CD14-positive monocyte (primary cell): Measurements from ENCODE around the gene TBCEL. TPM values are rescaled to one million over a fixed set of nuclear protein-coding genes. Genes with fewer than 3 reads are reported as not detected.

Experiments used
- DNase-seq, 3 donors: peaks; one replicate each; pipeline ENCODE4 v3.0.0-alpha.2; 2011 to 2022
- H2AFZ ChIP-seq: 2 replicates; pipeline ENCODE4 v1.6.0; 2012; ENCODE audit warnings: mild to moderate bottlenecking, low read depth, low read length, inconsistent platforms; ENCODE audit not compliant: insufficient read depth, poor library complexity, severe bottlenecking
- H3K27ac ChIP-seq, 2 donors: 1 replicate in 1 of 2; 2 replicates in 1 of 2; pipeline ENCODE4 v1.5.1; 2012 to 2013; ENCODE audit warnings: low read length in 2 of 2, control low read depth in 1 of 2, inconsistent platforms in 1 of 2, low read depth in 1 of 2, mild to moderate bottlenecking in 1 of 2
- H3K27me3 ChIP-seq, 2 donors: one replicate each; pipeline versions ENCODE4 v1.6.0 to v1.6.1; 2011 to 2013; ENCODE audit warnings: low read length in 2 of 2; ENCODE audit not compliant: control insufficient read depth in 2 of 2, insufficient read depth in 2 of 2
- H3K36me3 ChIP-seq, 2 donors: replicated peaks in 1 of 2; 1 replicate in 1 of 2; 2 replicates in 1 of 2; pipeline versions ENCODE4 v1.5.1 to v1.6.1; 2012 to 2013; ENCODE audit warnings: low read length in 2 of 2, control low read depth in 1 of 2, inconsistent platforms in 1 of 2, mild to moderate bottlenecking in 1 of 2; ENCODE audit not compliant: insufficient read depth in 2 of 2, control insufficient read depth in 1 of 2
- H3K4me1 ChIP-seq, 2 donors: 1 replicate in 1 of 2; 2 replicates in 1 of 2; pipeline versions ENCODE4 v1.5.1 to v1.6.1; 2012 to 2013; ENCODE audit warnings: low read length in 2 of 2, control low read depth in 1 of 2, inconsistent platforms in 1 of 2, mild to moderate bottlenecking in 1 of 2, moderate library complexity in 1 of 2; ENCODE audit not compliant: insufficient read depth in 2 of 2, control insufficient read depth in 1 of 2
- H3K4me2 ChIP-seq: replicated peaks from 2 replicates; pipeline ENCODE3; 2012; ENCODE audit warnings: low read length, moderate library complexity, mild to moderate bottlenecking; ENCODE audit not compliant: poor library complexity, severe bottlenecking; ENCODE audit errors: extremely low read depth
- H3K4me3 ChIP-seq, 3 experiments: fragments of 200-600 bp in 1 of 3; sonication (generic) in 1 of 3; replicated peaks in 1 of 3; 1 replicate in 2 of 3; 2 replicates in 1 of 3; pipeline ENCODE4 v1.5.1; 2011 to 2013; ENCODE audit warnings: low read length in 3 of 3, mild to moderate bottlenecking in 3 of 3, control low read depth in 2 of 3, low read depth in 2 of 3, inconsistent platforms in 1 of 3, moderate library complexity in 1 of 3
- H3K79me2 ChIP-seq: 2 replicates; pipeline ENCODE4 v1.6.0; 2012; ENCODE audit warnings: mild to moderate bottlenecking, control low read depth, inconsistent platforms, low read length, moderate library complexity; ENCODE audit not compliant: insufficient read depth
- H3K9ac ChIP-seq: 2 replicates; pipeline ENCODE4 v1.6.0; 2017; ENCODE audit warnings: low read length, mild to moderate bottlenecking; ENCODE audit not compliant: insufficient read depth, poor library complexity, severe bottlenecking
- H3K9me3 ChIP-seq, 2 donors: replicated peaks in 1 of 2; 1 replicate in 1 of 2; 2 replicates in 1 of 2; pipeline versions ENCODE4 v1.5.1 to v1.6.1; 2012 to 2013; ENCODE audit warnings: low read length in 2 of 2, control low read depth in 1 of 2; ENCODE audit not compliant: control insufficient read depth in 1 of 2, insufficient read depth in 1 of 2
- H4K20me1 ChIP-seq: 2 replicates; pipeline ENCODE4 v1.6.0; 2012; ENCODE audit warnings: mild to moderate bottlenecking, low read length, control low read depth, moderate library complexity; ENCODE audit not compliant: insufficient read depth
- H3K27ac Mint-ChIP-seq, 7 donors: one replicate each; pipeline ENCODE4 v1.8.0; 2020; ENCODE audit warnings: mild to moderate bottlenecking in 7 of 7, mixed read lengths in 7 of 7, moderate library complexity in 6 of 7, inconsistent platforms in 2 of 7
- H3K27me3 Mint-ChIP-seq, 3 donors: one replicate each; pipeline ENCODE4 v1.8.0; 2021 to 2022; ENCODE audit warnings: low read depth in 3 of 3, mild to moderate bottlenecking in 3 of 3, mixed read lengths in 3 of 3, moderate library complexity in 3 of 3, inconsistent platforms in 1 of 3
- H3K36me3 Mint-ChIP-seq, 2 donors: one replicate each; pipeline ENCODE4 v1.8.0; 2020; ENCODE audit warnings: mixed read lengths in 2 of 2, inconsistent platforms in 1 of 2, mild to moderate bottlenecking in 1 of 2
- H3K4me1 Mint-ChIP-seq: one replicate; pipeline ENCODE4 v1.8.0; 2020; ENCODE audit warnings: mild to moderate bottlenecking, mixed read lengths
- H3K4me3 Mint-ChIP-seq, 2 donors: one replicate each; pipeline ENCODE4 v1.8.0; 2020; ENCODE audit warnings: mild to moderate bottlenecking in 2 of 2, mixed read lengths in 2 of 2, moderate library complexity in 1 of 2
- H3K9me3 Mint-ChIP-seq, 7 donors: one replicate each; pipeline ENCODE4 v1.8.0; 2020 to 2022; ENCODE audit warnings: mixed read lengths in 7 of 7, mild to moderate bottlenecking in 6 of 7, moderate library complexity in 6 of 7, inconsistent platforms in 2 of 7
- CTCF ChIP-seq: fragments of 200-600 bp; IDR thresholded peaks from one replicate; pipeline ENCODE4 v1.8.0; 2022; ENCODE audit warnings: antibody characterized with exemption, mild to moderate bottlenecking
- WGBS: methylation state at CpG from one replicate; pipeline ENCODE4 v1.1.5; 2013; ENCODE audit warnings: missing lambda C conversion rate; ENCODE audit not compliant: insufficient coverage; 5-methylcytosine and 5-hydroxymethylcytosine counted together
- intact Hi-C, 2 donors: fragments of 100-400 bp; cut with micrococcal nuclease; formaldehyde crosslinking; loops; one replicate each; pipeline versions ENCODE4 v1.15.0 to v1.15.1; 2023
- polyA plus RNA-seq, 3 donors: library from polyadenylated mRNA; depleted of rRNA in 1 of 3; unstranded in 2 of 3; stranded (reverse) in 1 of 3; fragments of 300-500 nt in 2 of 3; fragments of >200 nt in 1 of 3; fragmentation: Illumina TruSeq in 2 of 3; gene quantifications; 1 replicate in 2 of 3; 2 replicates in 1 of 3; pipeline ENCODE4 v1.2.3, GENCODE V29; 2012 to 2021

TBCEL gene
- polyA plus RNA-seq, 3 donors: 3.9 to 6.5 (median 5.0) TPM

GRCh38 chr11:121035169-121035755 lies 11.4 kb downstream of the TBCEL start:
- 80% methylated on average over 1 of the region's 4 CpGs for WGBS
- intact Hi-C loops: no loop called here
- Histone ChIP-seq H3K9me3 (no peaks in the 10 kb centered on the region), H3K27me3 (no peaks in the 10 kb centered on the region), H3K4me1 (no peaks in the 10 kb centered on the region), H3K27ac (no peak overlapping the region), H3K4me3 (no peak overlapping the region), H3K36me3 (no peaks in the 10 kb centered on the region), H3K79me2 (no peaks in the 10 kb centered on the region), H4K20me1 (peaks cover 3% of the 10 kb centered on the region), H2AFZ (no peak overlapping the region), H3K4me2 (no peak overlapping the region), H3K9ac (no peak overlapping the region)
- Mint-ChIP-seq H3K4me3 (no peak overlapping the region), H3K27me3 (no peaks in the 10 kb centered on the region), H3K4me1 (no peaks in the 10 kb centered on the region), H3K27ac (peak overlapping the region in 1 of 7 donors; percentile 30), H3K36me3 (peaks cover 0 to 2% of the 10 kb centered on the region in 2 donors), H3K9me3 (no peaks in the 10 kb centered on the region)
- no peak for DNase-seq
- TF ChIP-seq CTCF: no peak

- intact Hi-C loops: no loop called here
Observed at GRCh38 chr11:121035780-121036179, 11.9 kb downstream of the TBCEL start.

More at GRCh38 chr11:121035780-121036179, 11.9 kb downstream of the TBCEL start:
- H3K9me3 ChIP-seq: no peaks in the 10 kb centered on the region
- no peak overlapping the region for H3K27ac Mint-ChIP-seq
- no peaks in the 10 kb centered on the region for H3K4me1 ChIP-seq
- H3K27me3 ChIP-seq: no peaks in the 10 kb centered on the region
- H2AFZ ChIP-seq: no peak overlapping the region
- no peak overlapping the region for H3K27ac ChIP-seq
- no peaks in the 10 kb centered on the region for H3K79me2 ChIP-seq
- no peaks in the 10 kb centered on the region for H3K36me3 ChIP-seq
- no peak overlapping the region for H3K4me3 Mint-ChIP-seq
- DNase-seq: no peak
- H4K20me1 ChIP-seq: peaks cover 3% of the 10 kb centered on the region
- no peak overlapping the region for H3K4me2 ChIP-seq
- H3K4me3 ChIP-seq: no peak overlapping the region
- WGBS: 49% methylated on average over 3 of the region's 3 CpGs
- no peak overlapping the region for H3K9ac ChIP-seq
- H3K27me3 Mint-ChIP-seq: no peaks in the 10 kb centered on the region
- H3K9me3 Mint-ChIP-seq: no peaks in the 10 kb centered on the region
- no peaks in the 10 kb centered on the region for H3K4me1 Mint-ChIP-seq
- no peak for TF ChIP-seq CTCF
- no peaks in the 10 kb centered on the region for H3K36me3 Mint-ChIP-seq
